ENCODE measurements around the gene USP28. TPM values are rescaled to one million over a fixed set of nuclear protein-coding genes. Genes with fewer than 3 reads are reported as not detected.
"Not testable (repeated sequence)": the region's sequence is repeated elsewhere in the genome, so short reads cannot be mapped to it uniquely, and the experiment has no call there.

Gene USP28
- total RNA-seq, 1 donor from 2014 or later: 22.8 TPM

DNA sequence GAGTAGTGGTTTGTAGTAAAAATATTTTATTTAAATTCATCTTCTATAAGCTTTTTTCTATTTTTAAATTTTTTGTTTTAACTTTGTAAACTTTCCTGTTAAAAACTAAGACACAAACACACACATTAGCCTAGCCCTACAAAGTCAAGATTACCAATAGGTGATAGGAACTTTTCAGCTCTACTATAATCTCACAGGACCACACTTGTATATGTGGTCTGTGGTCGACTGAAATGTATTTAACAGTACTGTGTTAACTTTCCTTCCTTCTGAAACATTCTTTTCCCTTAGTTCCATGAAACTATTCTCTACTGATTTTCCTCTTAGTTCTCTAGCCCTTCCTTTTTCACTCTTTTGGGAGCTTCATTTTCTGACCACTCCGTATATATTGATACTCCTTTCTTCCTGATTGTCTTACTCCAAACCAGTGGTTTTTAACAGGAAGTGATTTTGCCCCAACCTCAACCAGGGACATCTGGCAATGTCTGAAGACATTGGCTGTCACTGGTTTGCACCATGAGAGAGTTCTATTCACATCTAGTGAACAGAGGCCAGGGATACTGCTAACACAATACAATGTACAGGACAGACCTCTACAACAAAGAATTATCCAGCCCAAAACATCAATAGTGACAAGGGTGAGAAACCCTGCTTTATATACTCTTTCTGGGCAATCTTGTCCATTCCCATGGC, 110.7 kb downstream of the USP28 start:
- no peak for DNase-seq (ENCODE audit: low read depth)
- Histone ChIP-seq H3K27me3 (ENCODE audit: control insufficient read depth, insufficient read depth, low read length) (no peaks in the 10 kb centered on the region), H3K36me3 (ENCODE audit: control insufficient read depth, insufficient read depth, low read length) (no peaks in the 10 kb centered on the region), H3K4me3 (ENCODE audit: low read depth, low read length) (no peak overlapping the region)
- TF ChIP-seq, protein P1, sequence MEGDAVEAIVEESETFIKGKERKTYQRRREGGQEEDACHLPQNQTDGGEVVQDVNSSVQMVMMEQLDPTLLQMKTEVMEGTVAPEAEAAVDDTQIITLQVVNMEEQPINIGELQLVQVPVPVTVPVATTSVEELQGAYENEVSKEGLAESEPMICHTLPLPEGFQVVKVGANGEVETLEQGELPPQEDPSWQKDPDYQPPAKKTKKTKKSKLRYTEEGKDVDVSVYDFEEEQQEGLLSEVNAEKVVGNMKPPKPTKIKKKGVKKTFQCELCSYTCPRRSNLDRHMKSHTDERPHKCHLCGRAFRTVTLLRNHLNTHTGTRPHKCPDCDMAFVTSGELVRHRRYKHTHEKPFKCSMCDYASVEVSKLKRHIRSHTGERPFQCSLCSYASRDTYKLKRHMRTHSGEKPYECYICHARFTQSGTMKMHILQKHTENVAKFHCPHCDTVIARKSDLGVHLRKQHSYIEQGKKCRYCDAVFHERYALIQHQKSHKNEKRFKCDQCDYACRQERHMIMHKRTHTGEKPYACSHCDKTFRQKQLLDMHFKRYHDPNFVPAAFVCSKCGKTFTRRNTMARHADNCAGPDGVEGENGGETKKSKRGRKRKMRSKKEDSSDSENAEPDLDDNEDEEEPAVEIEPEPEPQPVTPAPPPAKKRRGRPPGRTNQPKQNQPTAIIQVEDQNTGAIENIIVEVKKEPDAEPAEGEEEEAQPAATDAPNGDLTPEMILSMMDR (IDR thresholded peaks at IDR 0.05; ENCODE audit: insufficient read depth, low read length, poor library complexity, severe bottlenecking): no peak

- not testable (repeated sequence) for H3K27me3 ChIP-seq (ENCODE audit: control insufficient read depth, insufficient read depth, low read length); DNase-seq (ENCODE audit: low read depth); H3K4me3 ChIP-seq (ENCODE audit: low read depth, low read length); H3K36me3 ChIP-seq (ENCODE audit: control insufficient read depth, insufficient read depth, low read length)
These were observed 112.3 kb downstream of the USP28 start for GRCh38 chr11:113763040-113763439.

DNA sequence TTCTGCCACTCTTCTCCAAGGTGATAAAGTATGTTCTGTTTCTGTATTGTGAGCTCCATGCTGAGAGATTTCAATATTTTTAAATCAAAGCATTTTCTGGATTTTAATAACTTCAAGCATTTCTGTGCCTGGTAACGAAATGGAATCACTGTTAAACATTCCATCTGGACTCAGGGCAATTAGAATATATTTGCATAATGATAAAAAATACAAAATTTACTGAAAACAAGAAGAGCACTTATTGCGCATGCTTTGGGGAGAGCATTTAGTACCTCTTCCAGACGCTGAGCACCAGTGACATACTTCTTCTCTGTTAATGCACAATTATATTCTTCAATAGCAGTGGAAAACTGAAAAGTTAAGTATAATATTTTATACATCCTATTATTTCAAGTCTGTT, 115.1 kb downstream of the USP28 start:
- H3K36me3 ChIP-seq (ENCODE audit: control insufficient read depth, insufficient read depth, low read length): no peaks in the 10 kb centered on the region

DNA sequence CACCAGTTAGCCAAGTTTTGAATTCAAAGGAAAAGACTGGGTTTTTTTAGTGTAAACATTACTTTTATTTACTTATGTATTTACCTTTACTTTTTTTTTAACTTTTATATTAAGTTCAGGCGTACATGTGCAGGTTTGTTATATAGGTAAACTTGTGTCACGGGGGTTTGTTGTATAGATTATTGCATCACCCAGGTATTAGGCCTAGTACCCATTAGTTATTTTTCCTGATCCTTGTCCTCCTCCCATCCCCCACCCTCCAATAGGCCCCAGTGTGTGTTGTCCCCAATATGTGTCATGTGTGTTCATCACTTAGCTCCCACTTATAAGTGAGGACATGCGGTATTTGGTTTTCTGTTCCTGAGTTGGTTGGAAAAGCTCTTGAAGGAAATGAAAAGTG, 122.4 kb downstream of the USP28 start:
- TF ChIP-seq, protein P1 (IDR thresholded peaks at IDR 0.05; ENCODE audit: insufficient read depth, low read length, poor library complexity, severe bottlenecking): no peak
- no peak for DNase-seq (ENCODE audit: low read depth)
- Histone ChIP-seq H3K4me3 (ENCODE audit: low read depth, low read length) (no peak overlapping the region), H3K36me3 (ENCODE audit: control insufficient read depth, insufficient read depth, low read length) (peaks cover 2% of the 10 kb centered on the region), H3K27me3 (ENCODE audit: control insufficient read depth, insufficient read depth, low read length) (no peaks in the 10 kb centered on the region)

More for the DNA sequence above, 115.1 kb downstream of the USP28 start:
- TF ChIP-seq, protein P1 (IDR thresholded peaks at IDR 0.05; ENCODE audit: insufficient read depth, low read length, poor library complexity, severe bottlenecking): no peak
- DNase-seq (ENCODE audit: low read depth): no peak
- Histone ChIP-seq H3K27me3 (ENCODE audit: control insufficient read depth, insufficient read depth, low read length) (no peaks in the 10 kb centered on the region), H3K4me3 (ENCODE audit: low read depth, low read length) (no peak overlapping the region)

Other genes with a start within 250 kb of the USP28 start
- gene TMPRSS5, start 169.3 kb downstream of the USP28 start, total RNA-seq: 0.07 TPM in 1 of 2 replicates, not detected in the other
- 19.0 and 25.2 TPM in 2 replicates for gene ZW10, start 101.9 kb downstream of the USP28 start, total RNA-seq
- gene CLDN25, start 95.8 kb downstream of the USP28 start, total RNA-seq: not detected in 2 replicates
- gene HTR3B, start 29.2 kb upstream of the USP28 start, total RNA-seq: not detected in 2 replicates
- gene HTR3A, start 99.5 kb upstream of the USP28 start, total RNA-seq: 0.25 and 0.27 TPM in 2 replicates
- gene ZBTB16, start 184.1 kb upstream of the USP28 start, total RNA-seq: 0.08 and 5.5 TPM in 2 replicates

Measured in kidney epithelial cell (primary cell).